Right hindlimb (tissue), 1 donor: ENCODE results near the gene TAF1L.
A peak's percentile ranks its signal among the peaks of the same experiment; 100 is the strongest.
"Not testable (repeated sequence)": the region's sequence is repeated elsewhere in the genome, so short reads cannot be mapped to it uniquely, and the experiment has no call there.

Experiments used
- DNase-seq: peaks from one replicate; pipeline ENCODE4 v3.0.0-alpha.2; 2018

Gene TAF1L, protein sequence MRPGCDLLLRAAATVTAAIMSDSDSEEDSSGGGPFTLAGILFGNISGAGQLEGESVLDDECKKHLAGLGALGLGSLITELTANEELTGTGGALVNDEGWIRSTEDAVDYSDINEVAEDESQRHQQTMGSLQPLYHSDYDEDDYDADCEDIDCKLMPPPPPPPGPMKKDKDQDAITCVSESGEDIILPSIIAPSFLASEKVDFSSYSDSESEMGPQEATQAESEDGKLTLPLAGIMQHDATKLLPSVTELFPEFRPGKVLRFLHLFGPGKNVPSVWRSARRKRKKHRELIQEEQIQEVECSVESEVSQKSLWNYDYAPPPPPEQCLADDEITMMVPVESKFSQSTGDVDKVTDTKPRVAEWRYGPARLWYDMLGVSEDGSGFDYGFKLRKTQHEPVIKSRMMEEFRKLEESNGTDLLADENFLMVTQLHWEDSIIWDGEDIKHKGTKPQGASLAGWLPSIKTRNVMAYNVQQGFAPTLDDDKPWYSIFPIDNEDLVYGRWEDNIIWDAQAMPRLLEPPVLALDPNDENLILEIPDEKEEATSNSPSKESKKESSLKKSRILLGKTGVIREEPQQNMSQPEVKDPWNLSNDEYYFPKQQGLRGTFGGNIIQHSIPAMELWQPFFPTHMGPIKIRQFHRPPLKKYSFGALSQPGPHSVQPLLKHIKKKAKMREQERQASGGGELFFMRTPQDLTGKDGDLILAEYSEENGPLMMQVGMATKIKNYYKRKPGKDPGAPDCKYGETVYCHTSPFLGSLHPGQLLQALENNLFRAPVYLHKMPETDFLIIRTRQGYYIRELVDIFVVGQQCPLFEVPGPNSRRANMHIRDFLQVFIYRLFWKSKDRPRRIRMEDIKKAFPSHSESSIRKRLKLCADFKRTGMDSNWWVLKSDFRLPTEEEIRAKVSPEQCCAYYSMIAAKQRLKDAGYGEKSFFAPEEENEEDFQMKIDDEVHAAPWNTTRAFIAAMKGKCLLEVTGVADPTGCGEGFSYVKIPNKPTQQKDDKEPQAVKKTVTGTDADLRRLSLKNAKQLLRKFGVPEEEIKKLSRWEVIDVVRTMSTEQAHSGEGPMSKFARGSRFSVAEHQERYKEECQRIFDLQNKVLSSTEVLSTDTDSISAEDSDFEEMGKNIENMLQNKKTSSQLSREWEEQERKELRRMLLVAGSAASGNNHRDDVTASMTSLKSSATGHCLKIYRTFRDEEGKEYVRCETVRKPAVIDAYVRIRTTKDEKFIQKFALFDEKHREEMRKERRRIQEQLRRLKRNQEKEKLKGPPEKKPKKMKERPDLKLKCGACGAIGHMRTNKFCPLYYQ (N-terminal part only)

GRCh38 chr9:32635362-32635761, at the start of gene TAF1L:
TAF1L (minus strand) TSS chr9:32635669; CDS start chr9:32635579, 90 bp downstream.
- DNase-seq: no peak

DNA sequence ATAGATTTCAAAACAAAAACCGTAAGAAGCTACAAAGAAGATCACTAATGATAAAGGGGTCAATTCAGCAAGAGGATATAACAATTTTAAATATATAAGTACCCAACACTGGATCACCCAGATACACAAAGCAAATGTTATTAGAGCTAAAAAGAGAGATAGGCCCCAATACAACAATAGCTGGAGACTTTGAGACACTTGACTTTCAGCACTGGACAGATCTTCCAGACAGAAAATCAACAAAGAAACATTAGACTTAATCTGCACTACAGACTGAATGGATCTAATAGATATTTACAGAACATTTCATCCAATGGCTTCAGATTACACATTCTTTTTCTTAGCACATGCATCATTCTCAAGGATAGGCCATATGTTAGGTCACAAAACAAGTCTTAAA, 46.3 kb upstream of the TAF1L start:
- DNase-seq: no peak

DNA sequence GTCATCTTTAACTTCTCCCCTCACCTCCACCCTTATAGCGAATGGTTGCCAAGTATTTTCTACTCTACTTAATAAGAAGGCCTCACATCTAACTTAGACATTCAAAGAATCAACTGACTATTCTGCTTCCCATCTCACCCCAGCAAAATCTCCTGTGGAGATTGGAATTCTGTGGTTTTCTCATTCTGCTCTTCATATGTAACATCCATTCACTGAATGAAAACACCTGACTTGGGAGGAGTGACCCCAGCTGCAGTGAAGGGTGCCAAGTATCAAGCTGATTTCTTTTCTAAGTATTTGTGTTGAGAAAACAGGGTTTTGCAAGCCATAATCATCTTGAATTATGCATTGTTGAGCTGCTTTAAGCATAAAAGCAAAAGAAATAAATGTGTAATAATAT, 42.5 kb upstream of the TAF1L start:
- DNase-seq: no peak

- no peak for DNase-seq
Observed at GRCh38 chr9:32672469-32672868, 37.0 kb upstream of the TAF1L start.

- DNase-seq: no peak
Observed at GRCh38 chr9:32671333-32671732, 35.9 kb upstream of the TAF1L start.

DNA sequence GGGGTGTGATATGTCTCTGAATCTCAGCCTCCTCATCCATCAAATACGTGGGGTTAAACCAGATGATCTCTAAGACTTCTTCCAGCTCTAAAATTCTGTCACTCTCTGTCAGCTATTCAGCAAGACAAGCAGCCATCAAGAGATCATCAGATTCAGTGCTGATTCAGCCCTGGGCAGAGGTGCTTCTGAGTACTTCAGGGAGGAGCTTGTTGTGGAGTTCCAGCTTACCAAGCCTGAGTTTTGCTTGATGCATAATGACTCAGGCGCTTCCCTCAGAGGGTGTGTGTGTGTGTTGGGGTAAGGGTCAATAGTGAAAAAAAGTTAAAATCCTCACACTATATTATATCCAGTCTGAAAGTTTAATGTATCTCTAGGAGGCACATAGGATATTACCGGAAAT, 29.6 kb upstream of the TAF1L start:
- DNase-seq: no peak

DNA sequence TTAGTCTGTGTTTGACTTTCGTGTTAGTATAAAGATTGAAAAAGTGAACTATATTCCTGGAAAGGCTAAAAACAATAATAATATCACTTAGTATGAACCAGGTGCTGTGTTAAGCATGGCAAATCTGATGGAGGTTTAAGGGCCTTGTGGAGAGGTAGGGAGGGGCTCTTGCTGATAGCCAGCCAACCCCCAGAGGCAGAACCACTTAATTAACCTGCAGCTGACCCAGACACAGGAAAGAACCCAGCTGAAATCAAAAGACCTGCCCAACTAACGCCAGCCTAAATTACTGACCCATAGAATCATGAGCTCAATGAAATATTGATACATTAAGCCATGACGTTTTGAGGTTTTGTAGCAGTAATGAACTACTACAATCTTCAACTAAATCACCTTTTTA, 28.3 kb upstream of the TAF1L start:
- no peak for DNase-seq

- DNase-seq: peak; percentile 30
Observed at GRCh38 chr9:32647671-32648070, 12.2 kb upstream of the TAF1L start.

- DNase-seq: no peak
Observed at GRCh38 chr9:32644698-32645097, 9.2 kb upstream of the TAF1L start.

GRCh38 chr9:32633151-32633550, 2.3 kb downstream of the TAF1L start:
- not testable (repeated sequence) for DNase-seq

DNA sequence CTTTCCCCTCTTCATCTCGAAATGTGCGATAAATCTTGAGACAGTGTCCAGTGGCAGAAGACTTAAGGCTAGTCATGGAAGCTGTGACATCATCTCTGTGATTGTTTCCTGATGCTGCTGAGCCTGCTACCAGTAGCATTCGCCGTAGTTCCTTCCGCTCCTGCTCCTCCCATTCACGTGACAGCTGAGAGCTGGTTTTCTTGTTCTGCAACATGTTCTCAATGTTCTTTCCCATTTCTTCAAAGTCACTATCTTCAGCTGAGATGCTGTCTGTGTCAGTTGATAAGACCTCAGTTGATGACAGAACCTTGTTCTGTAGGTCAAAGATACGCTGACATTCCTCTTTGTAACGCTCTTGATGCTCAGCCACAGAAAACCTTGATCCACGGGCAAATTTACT, 3.5 kb downstream of the TAF1L start:
- DNase-seq: no peak

DNA sequence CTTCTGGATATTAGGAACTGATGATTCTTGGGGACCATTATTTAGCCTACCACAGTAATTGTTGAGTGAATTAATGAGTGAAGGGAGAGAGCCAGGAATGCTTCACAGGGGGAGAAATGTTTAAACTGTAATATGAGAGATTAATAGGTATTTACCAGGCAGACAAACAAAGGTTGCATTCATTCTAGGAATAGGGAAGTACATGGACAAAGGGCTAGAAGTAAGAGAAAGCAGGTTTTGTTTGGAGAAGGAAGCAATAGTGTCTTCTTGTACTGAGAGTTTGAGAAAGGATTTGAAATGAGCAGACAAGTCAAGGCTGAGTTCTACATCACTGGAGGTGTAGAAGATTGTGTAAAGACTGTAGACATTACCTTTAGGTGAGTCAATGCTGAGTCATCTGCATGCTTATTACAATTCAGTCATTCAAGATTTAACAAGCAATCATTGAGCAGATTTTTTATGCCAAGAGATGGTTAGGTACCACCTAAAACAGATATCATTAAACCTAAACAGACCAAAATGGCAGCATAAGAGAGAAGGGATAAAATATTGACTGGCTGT, 8.0 kb downstream of the TAF1L start:
- no peak for DNase-seq

DNA sequence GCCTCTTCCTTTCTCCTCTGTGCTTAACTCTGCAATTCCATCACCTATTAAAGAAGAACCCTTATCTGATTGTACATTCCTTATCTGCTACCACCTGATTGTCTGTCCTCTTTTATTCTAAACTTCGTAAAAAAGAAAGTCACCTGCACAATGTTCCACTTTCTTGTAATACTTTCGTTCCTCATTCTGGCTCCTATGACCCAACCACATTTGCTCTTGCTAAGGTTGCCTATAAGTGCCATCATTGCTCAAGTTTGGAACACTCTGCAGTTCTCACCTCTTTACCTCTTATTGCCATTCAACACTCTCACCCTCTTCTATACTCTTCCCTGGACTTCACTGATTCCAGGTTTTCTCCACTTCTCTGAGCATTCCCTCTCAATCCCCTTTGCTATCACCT, 10.1 kb downstream of the TAF1L start:
- DNase-seq: no peak

DNA sequence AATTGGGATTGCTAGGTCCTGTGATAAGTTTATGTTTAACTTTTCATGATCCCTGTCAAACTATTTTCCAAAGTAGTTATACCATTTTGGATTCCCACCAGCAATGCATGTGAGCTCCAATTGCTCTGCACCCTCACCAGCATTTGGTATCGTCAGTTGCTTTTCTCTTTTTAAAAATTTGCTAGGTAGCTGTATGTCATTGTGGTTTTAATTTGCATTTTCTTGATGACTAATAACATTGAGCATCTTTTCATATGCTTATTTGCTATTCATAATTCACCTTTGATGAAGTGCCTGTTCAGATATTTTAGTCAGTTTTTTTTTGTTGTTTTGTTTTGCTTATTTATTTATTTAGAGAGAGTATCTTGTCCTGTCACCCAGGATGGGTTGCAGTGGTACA, 12.5 kb downstream of the TAF1L start:
- no peak for DNase-seq

- no peak for DNase-seq
Observed at GRCh38 chr9:32618261-32618660, 17.2 kb downstream of the TAF1L start.

GRCh38 chr9:32606811-32607210, 28.7 kb downstream of the TAF1L start:
- DNase-seq: no peak

- no peak for DNase-seq
Observed at GRCh38 chr9:32603914-32604852, 31.3 kb downstream of the TAF1L start.

- not testable (repeated sequence) for DNase-seq
Observed at GRCh38 chr9:32599021-32599420, 36.4 kb downstream of the TAF1L start.

DNA sequence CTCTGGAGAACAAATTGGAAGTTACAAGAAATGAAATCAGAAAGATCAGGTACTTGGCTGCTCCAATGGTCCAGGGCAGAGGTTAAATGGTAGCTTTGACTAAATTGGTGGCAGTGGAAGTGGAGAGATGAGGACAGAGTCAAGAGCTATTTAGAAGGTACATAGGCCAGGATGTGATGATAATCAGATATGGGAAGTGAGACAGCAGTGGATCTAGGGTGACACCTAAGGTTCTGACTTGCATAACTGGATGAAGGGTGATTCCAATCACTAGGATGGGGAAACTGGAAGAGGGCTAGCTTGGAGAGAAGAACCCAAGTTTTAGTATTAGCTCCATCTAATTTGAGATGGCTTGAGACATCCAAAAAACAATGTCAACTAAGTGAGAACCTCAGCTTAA, 38.5 kb downstream of the TAF1L start:
- no peak for DNase-seq

DNA sequence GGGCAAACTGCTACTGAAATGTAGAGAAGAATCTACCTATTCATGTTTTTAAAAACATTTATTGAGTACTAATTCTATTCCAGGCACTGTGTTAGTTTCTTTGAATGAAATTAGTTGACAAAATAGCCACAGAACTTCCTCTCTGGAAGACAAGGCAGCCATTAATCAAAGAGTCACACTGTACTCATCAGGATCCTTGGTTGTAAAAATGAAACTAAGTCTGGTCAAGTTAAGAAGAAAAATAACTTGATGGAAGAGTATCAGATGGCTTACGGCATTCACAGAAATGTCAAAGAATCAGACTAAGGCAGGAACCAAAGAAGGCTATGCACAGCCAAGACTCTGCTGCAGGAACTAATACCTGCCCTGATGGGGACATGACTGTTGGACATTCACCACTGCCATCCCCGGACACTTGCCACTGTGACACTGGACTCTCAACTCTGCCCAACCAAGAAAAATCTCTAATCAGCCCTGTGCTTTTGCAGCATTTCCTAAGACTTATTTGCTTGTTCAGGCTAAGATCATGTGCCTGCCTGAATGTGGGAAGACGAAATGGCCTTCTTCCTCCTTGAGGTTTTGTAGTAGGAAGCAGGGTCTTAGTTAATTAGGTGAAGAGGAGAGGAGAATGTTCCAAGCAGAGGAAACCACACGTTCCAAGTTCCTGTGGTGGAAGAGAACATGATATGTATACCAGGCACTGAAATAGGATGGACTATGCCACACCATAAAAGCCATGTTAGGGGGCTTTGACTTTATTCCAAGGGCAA, 39.2 kb downstream of the TAF1L start:
- no peak for DNase-seq

DNA sequence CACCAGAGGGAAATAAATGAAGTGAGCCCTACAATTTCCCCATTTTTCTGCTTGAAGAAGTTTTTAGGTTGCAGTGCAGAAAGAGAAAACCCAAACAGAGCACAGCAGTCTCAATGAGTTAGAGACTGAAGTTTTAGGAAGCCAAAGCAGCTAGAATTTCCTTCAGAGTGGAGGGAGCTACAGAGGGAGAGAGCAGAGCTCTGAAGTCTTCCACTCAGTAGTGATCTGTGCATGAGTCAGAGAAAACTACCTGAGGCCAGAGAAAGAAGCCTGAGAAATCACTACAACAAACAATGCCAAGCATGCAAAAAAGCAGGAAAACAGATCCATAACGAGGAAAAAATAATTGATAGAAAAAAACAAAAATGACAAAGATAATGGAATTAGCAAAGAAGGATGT, 44.6 kb downstream of the TAF1L start:
- DNase-seq: no peak
